CD4-positive, alpha-beta memory T cell (primary cell): ENCODE data around the gene LZTS2. TPM values are rescaled to one million over a fixed set of nuclear protein-coding genes. Genes with fewer than 3 reads are reported as not detected.
A peak's percentile ranks its signal among the peaks of the same experiment; 100 is the strongest.

Experiments
- CTCF ChIA-PET: fragments of 350-600 bp; sonication (Branson Sonifier 250); formaldehyde crosslinking; loops from one replicate; lab custom pipeline; 2021; ENCODE audit warnings: inconsistent platforms; ENCODE audit not compliant: partially characterized antibody; lab: Charles Lee
- POLR2A ChIA-PET: fragments of 350-600 bp; sonication (Branson Sonifier 250); formaldehyde crosslinking; loops from one replicate; lab custom pipeline; 2021; ENCODE audit not compliant: partially characterized antibody; lab: Charles Lee
- DNase-seq, 5 donors: peaks; one replicate each; pipeline versions ENCODE4 v3.0.0 to v3.0.0-alpha.2; 2020 to 2022; ENCODE audit warnings: mixed read lengths in 1 of 5
- H3K27ac ChIP-seq: one replicate; pipeline ENCODE4 v1.7.0; 2013; ENCODE audit warnings: low read depth, low read length
- H3K27me3 ChIP-seq: 2 replicates; pipeline ENCODE4 v1.7.0; 2013; ENCODE audit warnings: mild to moderate bottlenecking, low read length, moderate library complexity; ENCODE audit not compliant: insufficient read depth
- H3K36me3 ChIP-seq: 2 replicates; pipeline ENCODE4 v1.7.0; 2013; ENCODE audit warnings: mild to moderate bottlenecking, low read length, moderate library complexity; ENCODE audit not compliant: insufficient read depth
- H3K4me1 ChIP-seq: 2 replicates; pipeline ENCODE4 v1.7.0; 2013; ENCODE audit warnings: mild to moderate bottlenecking, low read length, moderate library complexity; ENCODE audit not compliant: insufficient read depth
- H3K4me3 ChIP-seq, 2 donors: one replicate each; pipeline ENCODE4 v1.7.0; 2013; ENCODE audit warnings: low read length in 2 of 2, mild to moderate bottlenecking in 1 of 2
- H3K9me3 ChIP-seq, 2 donors: one replicate each; pipeline ENCODE4 v1.7.0; 2013; ENCODE audit warnings: low read length in 2 of 2, control low read depth in 1 of 2; ENCODE audit not compliant: control insufficient read depth in 1 of 2
- H3K27ac Mint-ChIP-seq, 7 donors: one replicate each; pipeline ENCODE4 v1.8.0; 2020 to 2021; ENCODE audit warnings: mixed read lengths in 7 of 7, mild to moderate bottlenecking in 6 of 7, inconsistent platforms in 3 of 7, moderate library complexity in 3 of 7
- H3K27me3 Mint-ChIP-seq, 2 donors: one replicate each; pipeline ENCODE4 v1.8.0; 2020 to 2021; ENCODE audit warnings: mixed read lengths in 2 of 2
- H3K36me3 Mint-ChIP-seq, 2 donors: one replicate each; pipeline ENCODE4 v1.8.0; 2020 to 2021; ENCODE audit warnings: mixed read lengths in 2 of 2, inconsistent platforms in 1 of 2, mild to moderate bottlenecking in 1 of 2
- H3K4me1 Mint-ChIP-seq, 4 donors: one replicate each; pipeline ENCODE4 v1.8.0; 2020 to 2021; ENCODE audit warnings: mixed read lengths in 4 of 4, mild to moderate bottlenecking in 1 of 4
- H3K4me3 Mint-ChIP-seq, 8 donors: one replicate each; pipeline ENCODE4 v1.8.0; 2020 to 2021; ENCODE audit warnings: mixed read lengths in 8 of 8, mild to moderate bottlenecking in 7 of 8, moderate library complexity in 6 of 8, inconsistent platforms in 3 of 8
- H3K9me3 Mint-ChIP-seq, 8 donors: one replicate each; pipeline ENCODE4 v1.8.0; 2020 to 2021; ENCODE audit warnings: mixed read lengths in 8 of 8, mild to moderate bottlenecking in 5 of 8, inconsistent platforms in 3 of 8, moderate library complexity in 1 of 8
- intact Hi-C: fragments of 100-400 bp; cut with micrococcal nuclease; formaldehyde crosslinking; loops from one replicate; pipeline ENCODE4 v1.15.1; 2023
- polyA plus RNA-seq, 2 donors: library from polyadenylated mRNA; unstranded; fragments of 300-500 nt; fragmentation: Illumina TruSeq; gene quantifications; one replicate each; pipeline ENCODE4 v1.2.3, GENCODE V29; 2021
- total RNA-seq, 2 experiments: library from RNA; stranded (reverse); gene quantifications; one replicate each; pipeline ENCODE4 v1.2.3, GENCODE V29; 2021

LZTS2 gene
- total and polyA plus RNA-seq, 4 experiments from 2014 or later, result 8.4 to 33.9 (median 26.6) TPM

GRCh38 chr10:101001659-101002035 is 2.0 kb downstream of the LZTS2 start:
- H3K27me3 ChIP-seq, result no peaks in the 10 kb centered on the region
- ChIA-PET CTCF (interaction anchor here (1.5 to 2.2 kb wide), 2 partner anchors 10 to 15 kb away, joined by 6 to 7 read pairs; no protein-coding TSS in a partner anchor), POLR2A (no interaction called here)
- H3K27ac Mint-ChIP-seq, result no peak overlapping the region
- intact Hi-C loops, result no loop called here
- H3K9me3 ChIP-seq, result no peaks in the 10 kb centered on the region
- peaks cover 18% of the 10 kb centered on the region for H3K4me1 ChIP-seq
- DNase-seq, result no peak
- H3K4me1 Mint-ChIP-seq, result peaks cover 10 to 25% (median 17%) of the 10 kb centered on the region in 4 donors
- H3K9me3 Mint-ChIP-seq, result peaks cover 0 to 3% (median 0%) of the 10 kb centered on the region in 8 donors
- H3K36me3 ChIP-seq, result no peaks in the 10 kb centered on the region
- no peak overlapping the region for H3K27ac ChIP-seq
- H3K27me3 Mint-ChIP-seq, result no peaks in the 10 kb centered on the region
- H3K4me3 ChIP-seq, result no peak overlapping the region
- H3K4me3 Mint-ChIP-seq, result peak overlapping the region in 1 of 8 donors; percentile 80
- peaks cover 0 to 20% of the 10 kb centered on the region in 2 donors for H3K36me3 Mint-ChIP-seq

- Histone ChIP-seq H3K27me3 (no peaks in the 10 kb centered on the region), H3K9me3 (no peaks in the 10 kb centered on the region), H3K27ac (no peak overlapping the region), H3K4me1 (peaks cover 15% of the 10 kb centered on the region), H3K4me3 (no peak overlapping the region), H3K36me3 (no peaks in the 10 kb centered on the region)
- CTCF ChIA-PET, result interaction anchor here (1.4 to 2.2 kb wide), 5 partner anchors 10 to 17 kb away, joined by 5 to 13 read pairs (median 6); no protein-coding TSS in a partner anchor
- Mint-ChIP-seq H3K36me3 (peaks cover 0 to 19% of the 10 kb centered on the region in 2 donors), H3K4me1 (peaks cover 10 to 23% (median 14%) of the 10 kb centered on the region in 4 donors), H3K27me3 (no peaks in the 10 kb centered on the region), H3K9me3 (peaks cover 0 to 3% (median 0%) of the 10 kb centered on the region in 8 donors), H3K4me3 (no peak overlapping the region), H3K27ac (no peak overlapping the region)
- POLR2A ChIA-PET, result interaction anchor here (0.8 to 2.1 kb wide), 2 partner anchors 16 to 30 kb away, joined by 3 to 6 read pairs; partner anchors contain the start of genes MRPL43 and TWNK
- DNase-seq, result no peak
- intact Hi-C loops, result no loop called here
Measured at GRCh38 chr10:101002456-101002855, 2.8 kb downstream of the LZTS2 start.

GRCh38 chr10:101003639-101004206 is 4.1 kb downstream of the LZTS2 start:
- POLR2A ChIA-PET, result interaction anchor here (2.1 kb wide), 1 partner anchor 17 kb away, joined by 6 read pairs; the partner anchor contains the start of genes MRPL43 and TWNK
- intact Hi-C loops, result no loop called here
- Mint-ChIP-seq H3K36me3 (peaks cover 0 to 13% of the 10 kb centered on the region in 2 donors), H3K27ac (peak overlapping the region in 1 of 7 donors; percentile 56), H3K9me3 (peaks cover 0 to under 1% (median 0%) of the 10 kb centered on the region in 8 donors), H3K4me3 (peak overlapping the region in 1 of 8 donors; percentile 32), H3K4me1 (peaks cover 5 to 14% (median 7%) of the 10 kb centered on the region in 4 donors), H3K27me3 (no peaks in the 10 kb centered on the region)
- Histone ChIP-seq H3K4me3 (no peak overlapping the region), H3K9me3 (no peaks in the 10 kb centered on the region), H3K4me1 (peaks cover 6% of the 10 kb centered on the region), H3K27me3 (no peaks in the 10 kb centered on the region), H3K27ac (no peak overlapping the region), H3K36me3 (no peaks in the 10 kb centered on the region)
- DNase-seq, result no peak
- CTCF ChIA-PET, result interaction anchor here (1.0 to 1.8 kb wide), 5 partner anchors 8 to 27 kb away, joined by 3 to 6 read pairs (median 5); partner anchors contain the start of genes PDZD7 and SFXN3

- Histone ChIP-seq H3K27me3 (no peaks in the 10 kb centered on the region), H3K4me3 (no peak overlapping the region), H3K9me3 (no peaks in the 10 kb centered on the region), H3K36me3 (no peaks in the 10 kb centered on the region), H3K4me1 (no peaks in the 10 kb centered on the region), H3K27ac (no peak overlapping the region)
- Mint-ChIP-seq H3K4me3 (no peak overlapping the region), H3K4me1 (peaks cover 3 to 8% (median 5%) of the 10 kb centered on the region in 4 donors), H3K36me3 (peaks cover 0 to 12% of the 10 kb centered on the region in 2 donors), H3K27me3 (no peaks in the 10 kb centered on the region), H3K27ac (no peak overlapping the region), H3K9me3 (no peaks in the 10 kb centered on the region)
- POLR2A ChIA-PET, result interaction anchor here (1.6 kb wide), 1 partner anchor 9 kb away, joined by 3 read pairs; no protein-coding TSS in a partner anchor
- CTCF ChIA-PET, result interaction anchor here (1.3 to 1.8 kb wide), 2 partner anchors 9 to 12 kb away, joined by 4 to 8 read pairs; no protein-coding TSS in a partner anchor
- DNase-seq, result no peak
- intact Hi-C loops, result no loop called here
Measured at GRCh38 chr10:101005361-101005760, 5.8 kb downstream of the LZTS2 start.

- H3K4me1 ChIP-seq, result no peaks in the 10 kb centered on the region
- intact Hi-C loops, result no loop called here
- no peak overlapping the region for H3K4me3 Mint-ChIP-seq
- no peaks in the 10 kb centered on the region for H3K36me3 ChIP-seq
- H3K9me3 ChIP-seq, result no peaks in the 10 kb centered on the region
- ChIA-PET POLR2A (interaction anchor here (1.5 to 1.6 kb wide), 2 partner anchors 8 to 9 kb away, joined by 3 to 4 read pairs; no protein-coding TSS in a partner anchor), CTCF (interaction anchor here (1.0 to 2.0 kb wide), 4 partner anchors 9 to 59 kb away, joined by 3 to 18 read pairs (median 6); partner anchors contain the start of genes PDZD7 and SFXN3)
- H3K27me3 ChIP-seq, result no peaks in the 10 kb centered on the region
- H3K4me3 ChIP-seq, result no peak overlapping the region
- no peaks in the 10 kb centered on the region for H3K9me3 Mint-ChIP-seq
- peaks cover 0 to 12% of the 10 kb centered on the region in 2 donors for H3K36me3 Mint-ChIP-seq
- no peak overlapping the region for H3K27ac ChIP-seq
- peaks cover 2 to 3% (median 3%) of the 10 kb centered on the region in 4 donors for H3K4me1 Mint-ChIP-seq
- H3K27ac Mint-ChIP-seq, result no peak overlapping the region
- no peaks in the 10 kb centered on the region for H3K27me3 Mint-ChIP-seq
- no peak for DNase-seq
Measured at GRCh38 chr10:101005869-101006567, 6.4 kb downstream of the LZTS2 start.

GRCh38 chr10:101006593-101007098 is 7.0 kb downstream of the LZTS2 start:
- no peaks in the 10 kb centered on the region for H3K4me1 Mint-ChIP-seq

More at GRCh38 chr10:101006593-101007098, 7.0 kb downstream of the LZTS2 start:
- Mint-ChIP-seq H3K27me3 (no peaks in the 10 kb centered on the region), H3K36me3 (peaks cover 0 to 12% of the 10 kb centered on the region in 2 donors), H3K27ac (no peak overlapping the region), H3K4me3 (no peak overlapping the region), H3K9me3 (no peaks in the 10 kb centered on the region)
- DNase-seq, result no peak
- Histone ChIP-seq H3K4me3 (no peak overlapping the region), H3K36me3 (no peaks in the 10 kb centered on the region), H3K4me1 (no peaks in the 10 kb centered on the region), H3K27me3 (no peaks in the 10 kb centered on the region), H3K27ac (no peak overlapping the region), H3K9me3 (no peaks in the 10 kb centered on the region)
- intact Hi-C loops, result no loop called here
- ChIA-PET POLR2A (interaction anchor here (1.5 to 1.6 kb wide), 2 partner anchors 9 to 10 kb away, joined by 3 to 4 read pairs; no protein-coding TSS in a partner anchor), CTCF (interaction anchor here (1.0 to 2.0 kb wide), 4 partner anchors 9 to 60 kb away, joined by 3 to 18 read pairs (median 4); partner anchors contain the start of genes PDZD7 and SFXN3)
